Measurements from ENCODE around the gene ARHGEF19.

The ARHGEF19 gene

GRCh38 chr1:16156848-16157495 is 55.5 kb downstream of the ARHGEF19 start:
- FAIRE-seq (no peak), DNase-seq (ENCODE audit: insufficient read length, low spot score) (no peak)
- no peak for TF ChIP-seq POLR2A (IDR thresholded peaks at IDR 0.05; ENCODE audit: low read depth, low read length)

GRCh38 chr1:16155537-16156410 is 56.7 kb downstream of the ARHGEF19 start, which contains the start of gene EPHA2:
TSS of gene EPHA2 (minus strand) at chr1:16156069. CDS start at chr1:16155932, 137 bp downstream.
- no peak for FAIRE-seq

GRCh38 chr1:16153999-16154673 is 58.3 kb downstream of the ARHGEF19 start:
- DNase-seq (ENCODE audit: insufficient read length, low spot score), result no peak
- FAIRE-seq, result no peak
- no peak for TF ChIP-seq POLR2A (IDR thresholded peaks at IDR 0.05; ENCODE audit: low read depth, low read length)

More at GRCh38 chr1:16155537-16156410, 56.7 kb downstream of the ARHGEF19 start, which contains the start of gene EPHA2:
- peak; percentile 64 for DNase-seq (ENCODE audit: insufficient read length, low spot score)
- peak; percentile 95 for TF ChIP-seq POLR2A (IDR thresholded peaks at IDR 0.05; ENCODE audit: low read depth, low read length)

- no peak for FAIRE-seq
- DNase-seq (ENCODE audit: insufficient read length, low spot score), result no peak
- TF ChIP-seq POLR2A (IDR thresholded peaks at IDR 0.05; ENCODE audit: low read depth, low read length), result no peak
Observed at GRCh38 chr1:16153096-16153998, 59.1 kb downstream of the ARHGEF19 start.

GRCh38 chr1:16152481-16153087 is 59.9 kb downstream of the ARHGEF19 start:
- FAIRE-seq (no peak), DNase-seq (ENCODE audit: insufficient read length, low spot score) (no peak)
- no peak for TF ChIP-seq POLR2A (IDR thresholded peaks at IDR 0.05; ENCODE audit: low read depth, low read length)

- no peak for TF ChIP-seq POLR2A (IDR thresholded peaks at IDR 0.05; ENCODE audit: low read depth, low read length)
- DNase-seq (ENCODE audit: insufficient read length, low spot score) (no peak), FAIRE-seq (no peak)
Observed at GRCh38 chr1:16151995-16152384, 60.5 kb downstream of the ARHGEF19 start.

GRCh38 chr1:16151196-16151994 is 61.1 kb downstream of the ARHGEF19 start:
- FAIRE-seq (no peak), DNase-seq (ENCODE audit: insufficient read length, low spot score) (no peak)
- TF ChIP-seq POLR2A (IDR thresholded peaks at IDR 0.05; ENCODE audit: low read depth, low read length), result no peak

- DNase-seq (ENCODE audit: insufficient read length, low spot score) (no peak), FAIRE-seq (no peak)
- no peak for TF ChIP-seq POLR2A (IDR thresholded peaks at IDR 0.05; ENCODE audit: low read depth, low read length)
Observed at GRCh38 chr1:16150508-16150907, 61.9 kb downstream of the ARHGEF19 start.

- DNase-seq (ENCODE audit: insufficient read length, low spot score) (no peak), FAIRE-seq (no peak)
- no peak for TF ChIP-seq POLR2A (IDR thresholded peaks at IDR 0.05; ENCODE audit: low read depth, low read length)
Observed at GRCh38 chr1:16149702-16150488, 62.6 kb downstream of the ARHGEF19 start.

- FAIRE-seq (no peak), DNase-seq (ENCODE audit: insufficient read length, low spot score) (no peak)
- TF ChIP-seq POLR2A (IDR thresholded peaks at IDR 0.05; ENCODE audit: low read depth, low read length), result no peak
Observed at GRCh38 chr1:16149146-16149545, 63.3 kb downstream of the ARHGEF19 start.

GRCh38 chr1:16148329-16149092 is 63.9 kb downstream of the ARHGEF19 start:
- FAIRE-seq (no peak), DNase-seq (ENCODE audit: insufficient read length, low spot score) (no peak)
- no peak for TF ChIP-seq POLR2A (IDR thresholded peaks at IDR 0.05; ENCODE audit: low read depth, low read length)

Measured in H54 (cell line).